Memory B cell (primary cell): ENCODE data around the gene LPP.

Experiments
- ATAC-seq: fragments of 150-1000 bp; cut with Tn5 transposase; 2 replicates; pipeline ENCODE4 v1.10.0; 2021; ENCODE audit warnings: low read depth, mild to moderate bottlenecking, moderate library complexity
- DNase-seq, 2 donors: peaks; one replicate each; pipeline ENCODE4 v3.0.0; 2022; ENCODE audit warnings: low spot score in 2 of 2
- H3K27ac Mint-ChIP-seq: one replicate; pipeline ENCODE4 v1.8.0; 2022; ENCODE audit warnings: mild to moderate bottlenecking, moderate library complexity, mixed read lengths
- H3K27me3 Mint-ChIP-seq: one replicate; pipeline ENCODE4 v1.8.0; 2022; ENCODE audit warnings: mixed read lengths
- H3K36me3 Mint-ChIP-seq: one replicate; pipeline ENCODE4 v1.8.0; 2022; ENCODE audit warnings: mild to moderate bottlenecking, mixed read lengths
- H3K4me1 Mint-ChIP-seq: one replicate; pipeline ENCODE4 v1.8.0; 2022; ENCODE audit warnings: mixed read lengths
- H3K4me3 Mint-ChIP-seq: one replicate; pipeline ENCODE4 v1.8.0; 2022; ENCODE audit warnings: mild to moderate bottlenecking, moderate library complexity, mixed read lengths
- H3K9me3 Mint-ChIP-seq: one replicate; pipeline ENCODE4 v1.8.0; 2022; ENCODE audit warnings: mixed read lengths

LPP gene

DNA sequence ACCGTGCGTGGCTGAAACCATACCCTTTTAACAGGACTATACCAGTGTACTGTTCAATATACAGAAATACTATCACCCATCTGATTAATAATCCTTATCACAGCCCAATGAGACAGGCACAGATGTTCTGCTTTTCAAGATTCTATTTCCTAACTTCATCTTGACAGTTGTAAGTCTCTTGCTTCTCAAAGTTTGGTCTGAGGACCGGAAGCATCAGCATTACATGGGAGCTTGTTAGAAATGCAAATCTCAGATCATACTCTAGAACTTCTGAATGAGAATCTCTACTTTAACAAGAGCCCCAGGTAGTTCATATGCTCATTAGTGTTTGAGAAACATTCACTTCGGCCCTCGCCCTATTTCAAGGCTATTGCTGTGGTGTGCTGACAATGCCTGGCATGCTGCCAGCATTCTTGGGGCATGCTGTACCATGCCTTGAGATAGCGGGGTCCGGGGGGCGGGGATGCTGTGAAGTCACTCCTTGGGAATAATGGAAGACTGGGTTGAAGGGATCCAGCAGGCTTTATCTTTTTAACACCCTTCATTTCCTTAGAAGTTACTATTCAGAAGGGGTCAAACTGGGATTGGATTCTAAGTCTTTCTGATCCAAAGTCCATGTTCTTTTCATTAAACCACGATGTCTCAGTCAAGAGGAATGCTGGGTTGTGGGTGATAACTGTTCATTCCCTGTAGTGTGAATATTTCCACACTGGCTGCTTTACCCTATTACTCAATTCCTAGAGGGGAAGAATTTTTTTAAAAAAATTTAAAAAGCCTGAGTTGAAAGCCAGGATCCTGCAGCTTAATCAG is 194.7 kb downstream of the LPP start:
- Mint-ChIP-seq H3K4me1 (peaks cover 44% of the 10 kb centered on the region), H3K36me3 (peaks cover 5% of the 10 kb centered on the region), H3K9me3 (no peaks in the 10 kb centered on the region), H3K27ac (no peak overlapping the region), H3K4me3 (no peak overlapping the region), H3K27me3 (no peaks in the 10 kb centered on the region)
- DNase-seq (no peak), ATAC-seq (peak; percentile 59)

DNA sequence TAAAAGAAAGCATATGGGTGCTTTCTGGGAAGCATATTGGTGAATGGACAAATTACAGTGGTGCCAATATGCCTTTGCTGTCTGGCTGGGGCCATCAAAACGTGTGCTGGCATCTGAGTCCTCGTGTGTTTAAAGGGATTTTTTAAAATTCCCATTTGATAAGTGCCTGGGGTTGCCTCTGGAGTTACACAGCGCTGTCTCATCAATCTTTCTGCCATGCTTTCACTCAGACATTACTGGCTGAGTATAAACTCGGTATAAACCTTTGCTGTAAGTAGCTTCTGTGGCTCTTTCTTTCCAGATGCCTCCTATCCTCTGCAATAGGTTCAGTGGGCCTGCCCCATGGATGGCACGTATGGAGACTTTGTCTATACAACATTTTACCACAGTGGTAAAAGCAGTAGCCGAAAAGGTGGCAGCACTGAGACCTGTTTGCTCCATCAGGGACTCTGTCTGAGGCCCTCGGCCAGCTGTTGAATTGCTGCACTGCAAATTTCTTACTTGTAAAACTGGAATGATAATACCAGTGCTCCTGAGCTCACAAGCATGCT is 195.5 kb downstream of the LPP start:
- DNase-seq (no peak), ATAC-seq (no peak)
- H3K9me3 Mint-ChIP-seq, result no peaks in the 10 kb centered on the region
- H3K4me1 Mint-ChIP-seq, result peaks cover 42% of the 10 kb centered on the region
- H3K4me3 Mint-ChIP-seq, result no peak overlapping the region
- H3K36me3 Mint-ChIP-seq, result peaks cover 4% of the 10 kb centered on the region
- no peak overlapping the region for H3K27ac Mint-ChIP-seq
- no peaks in the 10 kb centered on the region for H3K27me3 Mint-ChIP-seq

DNA sequence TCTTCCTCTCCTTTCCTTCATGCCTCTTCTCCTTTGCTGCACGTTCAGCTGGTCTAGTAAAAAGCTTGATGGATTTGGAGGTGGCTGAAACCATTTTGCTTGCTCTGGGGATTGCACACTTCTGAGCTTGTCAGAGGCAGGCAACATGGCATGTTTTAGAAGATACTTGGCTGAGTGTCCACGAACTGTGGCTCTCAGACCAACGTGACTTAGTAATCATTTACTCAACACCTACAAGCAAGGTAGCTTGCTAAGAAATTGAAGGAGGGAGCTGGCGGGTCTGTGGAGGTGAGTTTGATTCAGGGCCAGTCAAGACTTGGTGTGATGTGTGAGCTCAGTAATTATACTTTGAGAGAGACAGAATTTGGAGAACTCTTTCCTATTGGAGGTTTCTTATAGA is 196.0 kb downstream of the LPP start:
- H3K27ac Mint-ChIP-seq, result no peak overlapping the region
- ATAC-seq (no peak), DNase-seq (no peak)
- H3K4me3 Mint-ChIP-seq, result no peak overlapping the region
- H3K4me1 Mint-ChIP-seq, result peaks cover 42% of the 10 kb centered on the region
- H3K36me3 Mint-ChIP-seq, result peaks cover 4% of the 10 kb centered on the region
- no peaks in the 10 kb centered on the region for H3K27me3 Mint-ChIP-seq
- no peaks in the 10 kb centered on the region for H3K9me3 Mint-ChIP-seq

DNA sequence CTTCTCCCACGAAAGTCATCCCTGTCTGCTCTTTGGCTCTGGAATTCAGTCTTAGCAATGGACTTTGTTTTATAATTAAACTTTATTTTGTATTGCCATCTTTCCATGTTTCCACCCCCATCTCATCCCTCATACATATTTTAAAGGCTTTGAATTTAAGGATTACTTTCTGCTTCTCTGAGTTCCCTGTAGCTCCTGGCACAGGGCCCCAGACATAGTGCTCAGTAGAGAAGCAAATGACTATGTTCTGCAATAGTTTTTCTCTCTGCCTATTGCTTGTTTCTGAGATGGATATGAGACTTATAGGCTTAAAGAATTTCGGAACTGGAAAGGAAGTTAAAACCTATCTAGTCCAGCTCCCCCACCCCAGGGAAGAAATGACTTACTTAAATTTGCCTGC is 197.0 kb downstream of the LPP start:
- ATAC-seq, result no peak
- DNase-seq, result no peak
- no peaks in the 10 kb centered on the region for H3K27me3 Mint-ChIP-seq
- H3K36me3 Mint-ChIP-seq, result peaks cover 4% of the 10 kb centered on the region
- peaks cover 42% of the 10 kb centered on the region for H3K4me1 Mint-ChIP-seq
- H3K9me3 Mint-ChIP-seq, result no peaks in the 10 kb centered on the region
- H3K27ac Mint-ChIP-seq, result no peak overlapping the region
- H3K4me3 Mint-ChIP-seq, result no peak overlapping the region

DNA sequence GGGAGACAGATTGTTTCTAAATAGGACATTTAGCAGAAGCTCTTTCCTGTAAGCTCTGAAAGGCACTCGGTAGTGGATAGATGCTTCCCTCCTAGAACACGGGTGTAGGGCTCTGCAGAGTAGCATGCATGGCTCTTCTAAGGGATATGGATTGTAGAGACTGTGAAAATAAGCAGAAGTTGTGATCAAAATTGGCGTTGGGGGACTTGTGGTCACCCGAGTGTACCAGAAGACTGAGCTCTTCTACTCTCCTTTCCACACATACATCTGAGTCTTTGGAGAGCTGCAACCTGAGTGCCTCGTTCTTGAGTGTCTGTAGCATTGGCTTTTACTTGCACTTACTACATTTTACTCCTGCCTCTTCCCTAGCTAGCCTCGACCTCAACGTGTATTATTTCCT is 197.7 kb downstream of the LPP start:
- DNase-seq, result no peak
- no peaks in the 10 kb centered on the region for H3K27me3 Mint-ChIP-seq
- no peak overlapping the region for H3K27ac Mint-ChIP-seq

DNA sequence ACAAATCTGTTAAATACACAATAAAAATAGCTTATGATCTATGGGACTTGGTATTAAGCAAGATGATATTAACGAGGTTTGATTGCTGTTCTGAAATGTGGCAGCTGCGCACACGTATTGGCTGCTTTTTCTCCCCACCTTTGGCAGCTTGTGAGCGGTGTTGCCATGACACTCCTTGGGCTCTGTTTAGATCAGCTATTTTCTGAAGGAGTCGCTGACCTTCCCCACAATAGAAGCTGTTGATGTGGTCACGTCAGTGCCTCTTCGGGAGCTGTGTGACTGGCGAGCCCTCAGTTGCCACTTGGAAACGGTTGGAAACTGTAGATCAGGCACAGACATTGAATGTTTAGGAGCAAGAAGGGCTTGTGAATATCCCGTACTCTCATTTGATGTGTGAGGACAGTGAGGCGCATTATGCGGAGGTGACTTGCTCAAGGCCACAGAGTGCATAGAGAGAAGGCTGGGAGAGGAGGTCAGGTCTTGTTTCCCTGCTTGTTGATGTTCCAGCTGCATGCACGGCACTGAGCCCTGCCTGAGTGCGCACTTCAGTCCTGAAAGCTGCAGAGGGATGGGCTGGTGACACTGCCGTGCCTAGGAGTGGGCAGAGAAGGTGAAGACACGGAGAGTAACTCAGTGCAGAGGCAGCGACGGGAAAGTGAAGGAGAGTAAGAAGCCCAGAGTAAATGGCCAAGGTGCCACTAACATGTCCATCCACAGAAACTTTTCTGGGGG is 198.4 kb downstream of the LPP start:
- H3K27me3 Mint-ChIP-seq, result no peaks in the 10 kb centered on the region
- H3K4me1 Mint-ChIP-seq, result peaks cover 41% of the 10 kb centered on the region
- H3K9me3 Mint-ChIP-seq, result no peaks in the 10 kb centered on the region
- ATAC-seq (no peak), DNase-seq (no peak)
- no peak overlapping the region for H3K4me3 Mint-ChIP-seq
- H3K27ac Mint-ChIP-seq, result no peak overlapping the region
- peaks cover 6% of the 10 kb centered on the region for H3K36me3 Mint-ChIP-seq

More for the DNA sequence above, 197.7 kb downstream of the LPP start:
- ATAC-seq, result peak; percentile 56
- H3K9me3 Mint-ChIP-seq, result no peaks in the 10 kb centered on the region
- H3K4me3 Mint-ChIP-seq, result no peak overlapping the region
- peaks cover 4% of the 10 kb centered on the region for H3K36me3 Mint-ChIP-seq
- peaks cover 42% of the 10 kb centered on the region for H3K4me1 Mint-ChIP-seq

DNA sequence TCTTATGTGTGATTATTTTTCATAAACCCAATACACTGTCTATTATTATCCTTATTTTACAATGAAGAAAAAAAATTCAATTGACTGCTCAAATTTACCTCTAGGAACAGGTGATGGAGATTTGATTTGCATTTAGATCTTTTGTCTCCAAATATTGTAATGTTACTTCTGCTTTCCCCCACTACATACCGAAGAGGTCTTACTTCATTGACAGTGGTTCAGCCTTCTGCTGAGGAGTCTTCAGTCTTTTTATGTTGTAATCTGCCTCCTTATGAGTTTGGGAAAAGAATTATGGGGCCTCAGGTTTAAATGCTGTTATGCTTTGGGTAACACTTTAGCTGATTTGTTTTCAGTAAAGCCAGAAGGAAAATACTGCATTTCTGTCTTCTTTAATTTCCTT is 199.5 kb downstream of the LPP start:
- DNase-seq, result no peak
- H3K36me3 Mint-ChIP-seq, result peaks cover 6% of the 10 kb centered on the region
- no peak overlapping the region for H3K4me3 Mint-ChIP-seq
- peaks cover 41% of the 10 kb centered on the region for H3K4me1 Mint-ChIP-seq
- ATAC-seq, result peak; percentile 79
- H3K27me3 Mint-ChIP-seq, result no peaks in the 10 kb centered on the region
- no peak overlapping the region for H3K27ac Mint-ChIP-seq
- H3K9me3 Mint-ChIP-seq, result no peaks in the 10 kb centered on the region

DNA sequence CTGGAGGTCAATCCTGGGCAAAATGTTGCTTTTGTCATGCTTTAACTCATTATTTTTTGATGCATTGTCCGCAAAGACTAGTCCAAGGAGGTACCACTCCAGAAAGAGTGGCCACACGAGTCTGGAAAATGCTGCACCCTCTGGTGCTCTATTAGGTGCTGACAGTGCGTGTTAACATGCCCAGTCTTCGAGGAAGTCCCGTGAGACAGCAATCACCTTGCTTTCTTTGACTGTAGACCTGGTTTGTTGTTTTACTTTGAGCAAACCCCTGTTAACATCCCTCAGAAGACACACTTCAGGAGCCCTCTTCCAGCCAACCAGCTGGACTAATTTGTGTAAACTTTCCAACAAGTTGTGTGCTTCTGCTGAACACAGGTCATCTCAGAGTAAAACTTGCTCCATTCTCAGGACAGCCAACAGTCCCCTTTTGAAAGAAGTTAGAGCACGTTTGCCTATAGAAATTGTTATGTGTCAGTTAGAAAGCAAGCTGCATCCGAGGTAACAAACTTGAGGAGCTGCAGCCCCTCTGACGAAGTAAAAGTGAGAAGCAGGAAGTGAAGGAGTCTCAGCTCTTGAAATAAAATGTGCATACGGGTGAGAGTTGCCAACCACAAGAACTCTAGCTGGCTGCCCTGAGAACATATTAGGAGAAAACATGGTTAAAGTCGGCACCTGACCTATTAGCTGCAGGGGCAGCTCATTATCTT is 205.0 kb downstream of the LPP start:
- peak overlapping the region; percentile 92 for H3K27ac Mint-ChIP-seq
- peak; percentile 88 for ATAC-seq
- H3K4me3 Mint-ChIP-seq, result peak overlapping the region; percentile 81
- DNase-seq, result peak; percentile 13 to 23
- H3K36me3 Mint-ChIP-seq, result peaks cover 3% of the 10 kb centered on the region
- H3K27me3 Mint-ChIP-seq, result no peaks in the 10 kb centered on the region
- H3K9me3 Mint-ChIP-seq, result no peaks in the 10 kb centered on the region
- H3K4me1 Mint-ChIP-seq, result peaks cover 36% of the 10 kb centered on the region

DNA sequence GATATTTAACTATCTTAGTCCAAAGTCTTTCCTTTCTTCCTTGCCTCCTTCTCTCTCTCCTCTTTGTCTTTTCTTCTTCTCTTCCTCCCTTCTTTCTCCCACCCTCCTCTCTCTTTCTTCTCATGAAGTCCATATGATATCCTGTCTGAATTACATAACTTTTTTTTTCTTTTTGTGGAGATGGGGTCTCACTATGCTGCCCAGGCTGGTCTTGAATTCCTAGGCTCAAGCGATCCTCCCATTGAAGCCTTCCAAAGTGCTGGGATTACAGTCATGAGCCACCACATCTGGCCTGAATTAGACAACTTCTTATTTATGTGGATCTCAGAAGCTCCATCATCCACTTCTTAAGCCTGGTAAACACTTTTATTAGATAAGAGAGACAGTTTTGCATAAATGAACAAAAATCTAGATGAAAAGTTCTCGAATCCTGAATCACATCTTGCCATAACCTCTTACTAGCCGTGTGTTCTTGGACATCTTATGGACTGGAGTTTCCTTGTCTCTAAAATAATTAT is 206.5 kb downstream of the LPP start:
- Mint-ChIP-seq H3K27ac (peak overlapping the region; percentile 92), H3K36me3 (peaks cover 4% of the 10 kb centered on the region), H3K9me3 (no peaks in the 10 kb centered on the region), H3K4me3 (no peak overlapping the region), H3K4me1 (peaks cover 41% of the 10 kb centered on the region), H3K27me3 (no peaks in the 10 kb centered on the region)
- DNase-seq (no peak), ATAC-seq (no peak)

DNA sequence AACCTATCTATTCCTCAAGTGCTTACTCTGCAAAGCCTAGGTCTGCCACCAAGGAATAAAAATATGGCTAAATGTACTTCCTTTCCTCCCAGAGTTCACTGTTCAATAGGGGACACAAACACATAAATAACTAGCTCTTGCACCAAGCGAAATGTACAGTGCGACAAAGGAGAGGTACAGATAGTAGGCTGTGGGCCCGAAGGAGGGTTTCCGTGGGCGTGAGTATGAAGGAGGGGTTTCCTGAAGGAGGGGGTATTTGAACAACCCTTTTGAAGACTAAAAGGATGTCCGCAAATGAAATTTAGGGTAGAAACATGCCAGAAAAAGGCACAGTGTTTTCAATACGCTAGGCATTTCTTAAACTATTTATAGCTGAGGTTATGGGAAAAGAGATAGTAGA is 207.9 kb downstream of the LPP start:
- no peaks in the 10 kb centered on the region for H3K9me3 Mint-ChIP-seq
- peak overlapping the region; percentile 18 for H3K27ac Mint-ChIP-seq
- ATAC-seq (no peak), DNase-seq (no peak)
- H3K27me3 Mint-ChIP-seq, result no peaks in the 10 kb centered on the region
- H3K4me1 Mint-ChIP-seq, result peaks cover 45% of the 10 kb centered on the region
- no peak overlapping the region for H3K4me3 Mint-ChIP-seq
- H3K36me3 Mint-ChIP-seq, result peaks cover 5% of the 10 kb centered on the region

DNA sequence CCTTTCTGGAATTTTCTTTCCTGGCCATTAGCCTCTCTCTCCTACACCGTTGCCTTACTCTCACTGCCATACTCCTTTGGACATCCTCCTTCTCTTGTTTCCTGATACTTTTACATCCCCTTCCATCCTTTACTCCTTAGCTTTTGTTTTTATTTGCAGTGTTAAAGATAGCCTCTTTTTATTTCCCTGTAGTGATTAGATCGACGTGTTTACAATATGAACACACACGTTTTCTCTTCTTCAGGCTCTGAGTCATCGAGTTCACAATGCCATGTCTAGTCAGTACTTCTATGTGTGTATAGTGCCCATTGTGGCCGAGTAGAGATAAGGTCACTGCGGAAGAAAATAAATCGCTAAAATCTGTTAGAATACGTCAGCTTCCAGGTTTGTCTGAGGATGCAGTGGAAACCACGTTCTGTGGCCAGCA is 208.5 kb downstream of the LPP start:
- Mint-ChIP-seq H3K4me1 (peaks cover 45% of the 10 kb centered on the region), H3K36me3 (peaks cover 4% of the 10 kb centered on the region), H3K27ac (peak overlapping the region; percentile 18), H3K4me3 (no peak overlapping the region), H3K9me3 (no peaks in the 10 kb centered on the region), H3K27me3 (no peaks in the 10 kb centered on the region)
- DNase-seq, result no peak
- peak; percentile 10 for ATAC-seq

DNA sequence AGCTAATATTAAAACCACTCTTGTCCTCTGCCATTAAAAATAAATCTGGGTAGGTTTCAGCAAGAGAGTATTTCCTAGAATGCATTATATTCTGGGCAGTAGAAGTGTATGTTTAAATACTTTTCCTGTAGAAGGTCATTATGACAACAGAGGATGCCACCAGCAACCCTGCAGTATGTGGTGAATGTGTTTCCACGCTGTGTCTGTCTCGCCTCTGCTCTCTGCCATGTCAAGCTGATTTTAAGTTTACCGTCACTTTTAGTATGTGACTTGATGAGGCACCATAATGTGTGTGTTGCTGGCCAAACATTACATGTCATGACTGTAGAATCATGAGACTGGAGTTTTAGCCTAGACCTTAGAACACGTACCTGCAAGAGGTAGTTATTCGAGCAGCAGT is 211.2 kb downstream of the LPP start:
- no peak overlapping the region for H3K27ac Mint-ChIP-seq

DNA sequence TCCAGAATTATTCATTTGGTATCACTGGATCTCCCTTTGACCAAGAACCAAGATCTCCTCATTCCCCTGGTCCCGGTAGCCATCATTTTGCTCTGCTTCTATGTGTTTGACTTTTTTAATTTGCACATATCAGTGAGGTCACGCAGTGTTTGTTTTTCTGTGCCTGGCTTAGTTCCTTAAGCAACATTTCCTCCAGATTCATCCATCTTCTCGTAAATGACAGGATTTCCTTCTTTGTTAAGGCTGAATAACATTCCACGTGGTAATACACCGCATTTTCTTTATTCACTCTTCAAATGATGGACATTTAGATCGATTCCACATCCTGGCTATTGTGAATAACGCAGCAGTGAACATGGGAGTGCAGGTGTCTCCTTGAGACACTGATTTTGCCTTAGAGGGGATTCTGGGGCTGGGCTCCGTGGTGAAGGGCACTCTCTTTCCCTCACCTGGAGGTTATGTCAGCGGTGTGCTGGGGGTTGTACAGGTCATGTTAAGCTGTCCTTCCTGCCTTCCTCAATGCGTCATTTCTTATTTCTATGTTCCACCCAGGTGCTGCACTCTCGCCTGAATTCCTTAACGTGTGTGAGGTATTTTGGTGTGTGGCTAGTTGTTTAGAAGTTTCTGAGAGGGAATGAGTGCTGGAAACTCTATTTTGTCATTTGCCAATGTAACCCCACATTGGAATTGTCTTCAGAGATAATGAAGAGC is 212.2 kb downstream of the LPP start:
- DNase-seq, result no peak

More for the DNA sequence above, 211.2 kb downstream of the LPP start:
- ATAC-seq (no peak), DNase-seq (no peak)
- Mint-ChIP-seq H3K27me3 (no peaks in the 10 kb centered on the region), H3K4me3 (no peak overlapping the region), H3K36me3 (peaks cover 4% of the 10 kb centered on the region), H3K4me1 (peaks cover 32% of the 10 kb centered on the region), H3K9me3 (no peaks in the 10 kb centered on the region)

More for the DNA sequence above, 212.2 kb downstream of the LPP start:
- ATAC-seq, result no peak
- H3K4me3 Mint-ChIP-seq, result no peak overlapping the region
- peaks cover 4% of the 10 kb centered on the region for H3K36me3 Mint-ChIP-seq
- no peaks in the 10 kb centered on the region for H3K9me3 Mint-ChIP-seq
- H3K4me1 Mint-ChIP-seq, result peaks cover 33% of the 10 kb centered on the region
- no peaks in the 10 kb centered on the region for H3K27me3 Mint-ChIP-seq
- no peak overlapping the region for H3K27ac Mint-ChIP-seq
